HL-60/S4 treated with phorbol 12-myristate 13-acetate at 8.2 ng/mL for 4 days and 3 days (cell line): ENCODE measurements around the gene SLC22A9.

ENCODE experiments used
- in situ Hi-C: fragments of 300-500 bp; cut with MboI; formaldehyde crosslinking; loops from 2 replicates; pipeline ENCODE4 v1.15.0; 2022; ENCODE audit warnings: low sequenced_read_pairs

Gene SLC22A9

GRCh38 chr11:63444160-63444559, 74.6 kb downstream of the SLC22A9 start:
- in situ Hi-C loops: no loop called here

DNA sequence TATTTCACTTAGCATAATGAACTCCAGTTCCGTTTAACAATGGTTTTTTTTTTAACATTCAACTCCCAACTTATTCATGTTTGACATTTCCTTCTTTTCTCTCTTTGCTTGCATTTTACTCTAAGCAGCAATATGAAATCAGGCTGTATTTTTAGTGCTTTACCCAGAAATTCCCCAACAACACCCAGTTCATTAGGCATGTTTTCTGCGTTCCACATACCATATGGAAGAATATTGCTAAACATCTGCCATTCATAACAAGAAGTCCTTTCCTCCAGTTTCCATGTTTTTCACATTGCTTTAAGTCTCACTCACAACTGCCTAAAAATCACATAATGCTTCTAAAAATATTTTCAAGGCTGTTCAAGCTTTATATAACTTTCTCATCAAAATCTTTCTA, 75.5 kb downstream of the SLC22A9 start:
- in situ Hi-C loops: no loop called here

GRCh38 chr11:63445720-63446119, 76.1 kb downstream of the SLC22A9 start:
- in situ Hi-C loops: no loop called here

- in situ Hi-C loops: no loop called here
These were observed 79.1 kb downstream of the SLC22A9 start for GRCh38 chr11:63448646-63449045.

GRCh38 chr11:63459586-63459985, 90.0 kb downstream of the SLC22A9 start:
- in situ Hi-C loops: no loop called here
